DMS 273 treated with DMSO at 0.1 percent for 48 hours (cell line): ENCODE data around the gene SS18L1.
A peak's percentile ranks its signal among the peaks of the same experiment; 100 is the strongest.
"Not testable (repeated sequence)": the region's sequence is repeated elsewhere in the genome, so short reads cannot be mapped to it uniquely, and the experiment has no call there.

Experiments
- DNase-seq: peaks from one replicate; lab custom pipeline; 2025; lab: John Stamatoyannopoulos, UW

SS18L1 gene

GRCh38 chr20:62143081-62143956, at the start of gene SS18L1, which contains the start of gene PSMA7:
Gene SS18L1, plus strand, starts transcription at chr20:62143769. Its CDS starts 52 bp downstream, at chr20:62143821.
Gene PSMA7, minus strand, starts transcription at chr20:62143394. Its CDS starts 91 bp downstream, at chr20:62143303.
- DNase-seq: peak; percentile 55

- no peak for DNase-seq
These were observed 46.9 kb upstream of the SS18L1 start for GRCh38 chr20:62096421-62097380.

- DNase-seq: no peak
These were observed 45.6 kb upstream of the SS18L1 start for GRCh38 chr20:62097881-62098407.

GRCh38 chr20:62101078-62101477, 42.5 kb upstream of the SS18L1 start:
- DNase-seq: no peak

DNA sequence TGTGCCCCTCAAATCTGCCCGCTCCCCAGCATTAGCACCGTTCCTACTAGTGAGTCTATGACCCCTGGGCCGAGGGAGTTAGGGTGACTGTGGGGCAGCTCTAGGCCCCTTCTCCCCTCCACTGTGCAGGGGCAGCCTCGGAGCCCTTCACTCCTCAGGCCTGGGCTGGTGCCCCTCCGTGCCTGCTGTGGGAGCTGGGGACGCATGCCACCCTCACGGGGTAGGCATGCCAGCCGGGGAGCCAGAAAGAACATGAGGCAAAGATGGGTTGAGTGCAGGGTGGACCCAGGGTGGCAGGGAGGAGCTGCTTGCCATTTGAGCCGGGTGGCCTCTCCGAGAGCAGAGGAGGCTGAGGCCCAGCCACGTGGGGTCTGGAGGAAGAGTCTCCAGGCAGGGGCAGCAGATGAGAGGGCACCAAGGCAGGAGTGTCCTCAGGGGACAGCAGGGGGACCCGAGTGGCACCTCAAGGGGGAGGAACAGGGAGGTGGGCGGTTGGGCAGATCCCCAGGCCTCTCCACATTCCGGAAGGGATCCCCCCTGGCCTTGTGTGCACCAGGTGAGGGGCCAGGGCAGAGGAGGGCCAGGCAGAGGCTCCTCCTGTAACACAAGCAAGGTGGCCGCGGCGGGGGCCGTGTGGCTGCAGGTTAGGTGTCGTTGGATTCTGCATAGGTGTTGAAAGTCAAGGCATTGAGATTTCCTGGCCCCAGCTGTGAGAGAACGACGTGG, 39.9 kb upstream of the SS18L1 start:
- DNase-seq: no peak

DNA sequence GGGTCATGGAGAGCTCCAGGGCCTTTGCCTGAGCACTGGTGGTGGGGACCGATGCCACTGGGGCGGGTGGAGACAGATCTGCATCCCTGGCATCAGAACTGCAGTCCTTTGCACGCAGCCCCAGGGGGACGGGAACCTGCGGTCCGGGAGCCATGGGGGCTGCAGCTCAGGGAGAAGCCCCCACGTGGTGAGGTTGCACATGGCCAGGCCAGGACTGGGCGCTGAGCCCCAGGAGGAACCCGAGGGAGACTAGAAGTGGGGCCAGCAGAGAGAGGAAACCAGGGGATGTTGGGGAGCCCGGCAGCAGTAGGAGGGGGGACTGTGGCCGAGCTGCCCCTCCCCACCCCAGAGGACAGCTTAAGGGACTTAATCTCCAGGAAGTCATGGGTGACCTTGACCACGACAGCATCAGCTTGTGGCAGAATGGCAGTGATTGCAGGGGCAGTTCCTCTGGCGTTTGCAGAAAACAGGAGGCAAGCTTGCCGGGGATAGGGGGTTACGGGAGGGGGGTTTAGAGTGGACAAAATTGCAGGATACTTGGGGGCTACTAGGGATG, 39.3 kb upstream of the SS18L1 start:
- no peak for DNase-seq

DNA sequence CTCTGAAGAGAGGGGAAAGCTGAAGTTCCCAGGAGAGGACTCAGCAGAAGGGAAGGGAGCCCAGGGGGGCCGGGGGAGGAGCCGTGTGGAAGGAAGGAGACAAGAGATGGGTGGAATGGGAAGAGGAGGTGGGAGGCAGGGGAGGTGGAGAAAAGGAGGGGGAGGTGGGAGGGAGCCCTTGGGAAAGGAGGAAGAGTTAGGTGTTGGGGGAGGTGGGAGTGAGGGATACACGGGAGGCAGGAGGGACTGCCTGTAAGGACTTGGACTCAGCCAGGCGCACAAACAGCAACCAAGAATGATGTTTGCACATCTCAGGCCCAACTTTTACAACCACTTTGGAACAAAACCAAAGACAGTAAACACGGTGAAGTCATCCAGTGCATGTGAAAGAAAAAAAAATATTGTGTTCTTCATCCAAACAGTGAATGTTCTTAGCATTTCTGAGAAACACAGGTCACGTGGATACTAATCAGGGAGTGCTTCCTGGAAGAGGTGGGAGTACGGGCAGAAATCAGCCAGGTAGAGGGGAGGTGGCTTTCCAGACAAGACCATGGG, 38.7 kb upstream of the SS18L1 start:
- DNase-seq: no peak

- no peak for DNase-seq
These were observed 38.0 kb upstream of the SS18L1 start for GRCh38 chr20:62105592-62105991.

GRCh38 chr20:62111148-62111547, 32.4 kb upstream of the SS18L1 start:
- DNase-seq: no peak

DNA sequence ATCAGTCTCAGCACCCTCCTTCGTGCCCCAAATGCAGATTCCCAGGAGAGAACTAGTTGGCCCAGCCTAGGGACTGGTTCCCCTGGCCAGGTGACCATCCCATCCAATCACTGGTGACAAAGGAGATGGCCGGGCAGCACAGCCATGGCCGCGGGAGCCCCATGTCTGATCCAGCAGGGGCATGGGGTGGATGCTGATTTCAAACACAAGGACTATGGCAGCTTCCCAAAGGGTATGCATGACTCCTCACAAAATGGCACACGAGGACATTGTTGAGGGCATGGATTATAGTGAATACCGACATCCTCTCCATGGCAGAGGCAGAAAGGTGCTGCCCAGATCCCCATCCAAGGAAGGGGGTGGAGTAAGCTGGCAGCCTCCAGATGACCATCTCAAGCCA, 31.2 kb upstream of the SS18L1 start:
- no peak for DNase-seq

- DNase-seq: no peak
These were observed 28.7 kb upstream of the SS18L1 start for GRCh38 chr20:62114894-62115293.

DNA sequence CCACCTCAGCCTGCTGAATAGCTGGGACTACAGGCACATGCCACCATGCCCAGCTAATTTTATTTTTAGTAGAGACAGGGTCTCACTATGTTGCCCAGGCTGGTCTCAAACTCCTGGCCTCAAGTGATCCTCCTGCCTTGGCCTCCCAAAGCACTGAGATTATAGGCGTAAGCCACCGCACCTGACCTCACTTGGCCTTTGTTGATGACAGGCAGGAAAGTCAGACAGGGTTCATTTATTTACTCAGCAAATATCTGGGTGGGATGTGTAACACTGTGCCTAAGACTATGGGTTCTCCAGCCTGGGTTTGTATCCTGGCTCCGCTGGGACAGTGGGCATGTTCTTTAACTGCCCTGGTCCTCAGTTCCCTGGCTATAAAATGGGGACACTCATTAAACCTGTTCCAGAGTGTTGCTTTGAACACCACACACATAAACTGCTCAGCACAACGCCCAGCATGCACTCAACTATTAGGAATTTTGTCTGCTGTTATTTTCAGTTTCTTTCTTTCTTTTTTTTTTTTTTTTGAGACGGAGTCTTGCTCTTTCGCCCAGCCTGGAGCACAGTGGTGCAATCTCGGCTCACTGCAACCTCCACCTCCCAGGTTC, 27.7 kb upstream of the SS18L1 start:
- DNase-seq: not testable (repeated sequence)

DNA sequence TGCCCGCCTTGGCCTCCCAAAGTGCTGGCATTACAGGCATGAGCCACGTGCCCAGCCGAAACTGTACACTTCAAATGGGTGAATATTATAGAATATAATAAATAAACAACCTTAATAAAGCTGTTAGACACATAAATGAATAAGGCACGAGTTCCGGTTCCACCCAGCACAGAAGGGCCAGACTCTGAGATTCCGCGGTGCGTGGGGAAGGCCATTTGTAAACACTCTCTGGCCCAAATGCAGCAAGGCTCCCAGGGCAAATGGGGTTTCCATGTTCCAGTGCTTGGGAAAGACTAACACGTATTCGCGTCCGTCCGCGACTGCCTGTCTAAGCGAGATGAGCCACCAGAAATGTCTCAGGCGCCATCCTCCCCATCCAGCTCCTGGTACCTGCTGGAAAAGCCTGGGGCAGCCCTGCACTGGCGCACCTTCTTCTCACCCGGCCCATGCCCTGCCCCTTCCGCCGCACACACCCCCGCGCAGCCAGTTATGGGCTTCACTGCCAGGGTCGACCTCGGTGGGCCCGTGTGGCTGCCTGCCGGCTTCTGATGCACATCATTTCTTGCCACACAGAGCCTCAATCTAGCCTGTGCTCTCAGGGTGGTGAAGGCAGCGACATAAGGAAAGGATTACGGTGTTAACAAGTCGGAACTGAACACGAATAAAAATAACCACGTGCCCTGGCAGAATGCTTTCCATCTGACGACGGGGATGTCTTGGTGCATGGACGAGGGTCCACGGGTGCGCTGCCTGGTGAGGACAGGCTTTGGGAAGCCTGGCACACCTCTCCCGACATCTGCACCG, 26.8 kb upstream of the SS18L1 start:
- DNase-seq: no peak

DNA sequence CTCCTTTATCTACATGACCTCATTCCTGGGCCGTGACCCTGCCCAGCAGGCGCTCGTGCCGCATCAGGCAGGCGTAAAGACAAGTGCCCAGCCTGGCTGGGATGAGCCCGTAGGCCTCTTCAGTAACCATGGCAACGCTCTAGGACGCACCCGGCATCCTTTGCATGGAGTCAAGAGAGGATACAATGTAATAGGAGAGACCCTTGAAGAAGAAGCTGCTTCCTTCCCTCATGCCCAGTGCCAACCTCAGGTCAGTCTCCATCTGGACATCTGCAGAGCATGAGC, 26.3 kb upstream of the SS18L1 start:
- DNase-seq: no peak

DNA sequence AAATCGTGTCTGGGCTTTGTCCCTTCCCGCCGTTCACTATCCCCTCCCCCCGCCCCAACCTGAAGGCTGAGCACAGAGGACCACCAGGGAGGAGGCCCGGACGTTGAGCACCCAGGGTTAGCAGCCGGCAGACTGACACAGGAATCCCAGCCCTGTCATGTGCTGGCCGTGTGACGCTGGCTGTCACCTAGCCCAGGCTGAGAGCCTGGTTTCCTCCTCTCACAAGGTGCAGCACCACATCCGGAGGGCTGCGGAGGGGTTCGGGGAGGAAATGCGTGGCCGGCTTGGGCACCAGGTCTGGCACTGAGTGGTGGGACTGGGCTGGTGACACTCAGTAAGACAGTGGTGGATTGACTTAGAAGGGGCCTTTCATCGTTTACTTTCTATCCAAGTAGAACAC, 25.9 kb upstream of the SS18L1 start:
- DNase-seq: no peak

- no peak for DNase-seq
These were observed 25.2 kb upstream of the SS18L1 start for GRCh38 chr20:62118113-62119043.

- no peak for DNase-seq
These were observed 24.5 kb upstream of the SS18L1 start for GRCh38 chr20:62119115-62119514.

GRCh38 chr20:62119591-62120364, 23.8 kb upstream of the SS18L1 start:
- no peak for DNase-seq
